MM.1S (cell line): ENCODE measurements around the gene CD82.

Experiments
- CTCF ChIP-seq: fragments of 300-600 bp; sonication (generic); IDR thresholded peaks from 2 replicates; pipeline ENCODE4 v1.5.1; 2016; ENCODE audit warnings: antibody characterized with exemption, low read length, mixed read lengths
- EZH2 ChIP-seq: fragments of 300-600 bp; sonication (generic); optimal IDR thresholded peaks from 2 replicates; pipeline ENCODE3; 2017; ENCODE audit warnings: low read depth, mild to moderate bottlenecking, antibody characterized with exemption, low read length, mixed read lengths
- EZH2phosphoT487 ChIP-seq: fragments of 300-600 bp; sonication (generic); IDR thresholded peaks from 2 replicates; pipeline ENCODE4 v1.6.1; 2018; ENCODE audit warnings: antibody characterized with exemption, low read length

DNA sequence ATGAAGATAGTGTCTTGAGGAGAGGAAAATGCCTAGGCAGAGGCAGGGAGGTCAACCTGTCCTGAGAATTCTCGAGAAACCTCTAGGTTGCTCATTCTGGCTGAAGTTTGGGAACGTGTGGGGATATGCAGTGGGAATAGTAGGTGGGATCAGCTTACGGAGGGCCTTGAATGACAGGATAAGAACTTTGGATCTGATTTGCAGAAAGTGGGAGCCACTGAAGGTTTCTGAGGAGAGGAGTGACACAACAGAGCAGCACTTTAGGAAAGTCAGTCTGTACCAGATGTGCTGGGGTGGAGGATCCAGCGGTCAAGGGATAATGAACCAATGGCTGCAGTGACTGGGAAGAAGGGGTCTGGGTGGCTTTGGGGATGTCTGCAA lies 2.4 kb downstream of the CD82 start:
- TF ChIP-seq CTCF (no peak), EZH2 (no peak), EZH2phosphoT487 (no peak)
